HPDE6-E6E7 (cell line): ENCODE measurements around the gene PPP1R2.
"Not testable (repeated sequence)": the region's sequence is repeated elsewhere in the genome, so short reads cannot be mapped to it uniquely, and the experiment has no call there.

Experiments used
- DNase-seq: peaks from one replicate; pipeline ENCODE4 v3.0.0; 2011; ENCODE audit warnings: missing footprints; ENCODE audit errors: extremely low spot score

PPP1R2 gene

DNA sequence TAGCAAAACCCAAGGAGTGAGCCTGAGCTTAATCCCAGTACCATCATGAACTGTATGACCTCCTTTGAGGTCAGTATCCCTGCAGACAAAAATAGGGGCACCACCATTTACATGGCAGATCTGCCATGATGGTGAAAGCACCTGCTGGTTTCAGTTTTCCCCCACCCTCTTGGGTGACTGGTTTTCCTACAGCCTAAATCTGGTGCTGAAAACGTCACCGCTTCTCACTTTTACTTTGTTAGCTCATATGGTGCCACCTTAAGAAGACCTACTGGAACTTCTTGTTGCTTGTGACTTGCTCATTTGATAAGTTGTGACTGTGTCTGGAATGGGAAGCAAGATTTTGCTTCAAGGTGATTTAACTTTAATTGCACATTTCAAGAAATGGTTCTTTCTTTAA lies 5.1 kb downstream of the PPP1R2 start:
- no peak for DNase-seq

DNA sequence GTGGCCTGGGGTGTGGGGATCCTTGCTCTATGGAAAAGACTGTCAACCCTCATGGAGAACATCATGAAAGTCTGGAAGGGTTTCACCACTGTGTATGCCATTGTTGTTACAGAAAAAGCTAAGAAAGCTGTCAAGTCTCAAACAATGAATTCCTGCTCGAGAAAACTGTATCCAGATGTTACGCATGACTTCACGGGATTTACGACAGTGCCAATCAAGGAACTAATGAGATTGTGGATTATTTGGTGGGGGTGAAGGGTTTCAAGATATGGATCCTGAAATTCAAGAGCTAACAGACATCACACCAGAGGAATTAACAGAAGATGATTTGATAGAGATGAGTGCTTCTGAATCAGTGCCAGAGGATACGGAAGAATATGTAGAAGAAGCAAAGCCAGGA lies 7.8 kb downstream of the PPP1R2 start:
- DNase-seq: no peak

DNA sequence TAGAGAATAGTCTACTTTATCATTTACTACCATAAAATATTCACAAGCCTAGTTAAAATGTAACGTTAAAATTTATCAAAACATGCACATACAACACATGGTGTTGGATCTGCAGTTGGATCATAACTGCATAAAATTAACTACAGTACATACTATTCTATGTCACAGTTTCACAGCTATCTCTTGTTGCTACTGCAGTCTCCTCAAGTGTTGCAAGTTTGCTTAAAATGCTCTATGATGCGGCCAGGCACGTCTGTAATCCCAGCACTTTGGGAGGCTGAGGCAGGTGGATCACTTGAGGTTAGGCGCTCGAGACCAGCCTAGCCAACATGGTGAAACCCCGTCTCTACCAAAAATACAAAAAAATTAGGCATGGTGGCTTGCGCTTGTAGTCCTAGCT lies 10.3 kb downstream of the PPP1R2 start:
- DNase-seq: no peak

DNA sequence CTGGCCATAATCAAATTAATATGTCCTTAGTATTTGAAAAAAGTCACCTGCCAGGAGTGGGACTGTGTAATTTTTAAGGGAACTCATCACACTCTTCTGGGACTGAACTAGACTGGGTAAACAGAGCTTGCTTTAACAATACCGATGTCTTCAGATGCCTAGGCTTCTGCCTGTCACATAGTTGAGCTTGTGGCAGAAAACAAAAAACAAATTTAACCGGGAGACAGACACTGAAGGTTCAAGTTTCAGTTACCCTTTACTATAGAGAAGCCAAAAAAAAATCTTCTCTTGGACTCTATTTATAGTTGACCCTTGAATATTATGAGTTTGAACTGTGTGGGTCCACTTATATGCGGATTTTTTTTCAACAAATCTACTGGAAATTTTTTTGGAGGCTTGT lies 10.8 kb downstream of the PPP1R2 start:
- no peak for DNase-seq

DNA sequence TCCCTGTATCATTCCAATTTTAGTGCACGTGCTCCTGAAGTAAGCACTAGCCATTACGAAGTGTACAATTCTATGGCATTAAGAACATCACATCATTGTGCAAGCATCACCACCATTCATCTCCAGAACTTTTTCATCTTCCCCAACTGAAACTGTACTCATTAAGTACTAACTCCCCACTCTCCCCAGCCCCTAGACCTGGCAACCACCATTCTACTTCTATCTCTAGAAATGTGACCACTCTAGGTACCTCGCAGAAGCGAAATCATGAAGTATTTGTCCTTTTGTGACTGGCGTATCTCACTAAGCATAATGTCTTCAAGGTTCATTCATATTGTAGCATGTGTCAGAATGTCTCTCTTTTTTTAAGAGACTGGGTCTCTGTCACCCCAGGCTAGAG lies 11.4 kb downstream of the PPP1R2 start:
- DNase-seq: no peak

DNA sequence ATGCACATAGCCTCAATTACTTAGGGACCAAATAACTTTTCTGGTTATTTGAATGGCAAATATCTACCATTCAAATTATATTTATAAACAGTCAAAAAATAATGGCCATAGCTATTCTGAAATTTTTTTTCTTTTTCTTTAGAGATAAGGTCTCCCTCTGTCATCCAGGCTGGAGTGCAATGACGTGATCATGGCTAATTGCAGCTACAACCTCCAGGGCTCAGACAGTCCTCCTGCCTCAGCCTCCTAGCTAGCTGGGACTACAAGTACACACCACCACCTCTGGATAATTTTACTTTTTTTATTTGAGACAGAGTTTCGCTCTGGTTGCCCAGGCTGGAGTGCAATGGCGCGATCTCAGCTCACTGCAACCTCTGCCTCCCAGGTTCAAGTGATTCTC lies 16.6 kb downstream of the PPP1R2 start:
- no peak for DNase-seq

DNA sequence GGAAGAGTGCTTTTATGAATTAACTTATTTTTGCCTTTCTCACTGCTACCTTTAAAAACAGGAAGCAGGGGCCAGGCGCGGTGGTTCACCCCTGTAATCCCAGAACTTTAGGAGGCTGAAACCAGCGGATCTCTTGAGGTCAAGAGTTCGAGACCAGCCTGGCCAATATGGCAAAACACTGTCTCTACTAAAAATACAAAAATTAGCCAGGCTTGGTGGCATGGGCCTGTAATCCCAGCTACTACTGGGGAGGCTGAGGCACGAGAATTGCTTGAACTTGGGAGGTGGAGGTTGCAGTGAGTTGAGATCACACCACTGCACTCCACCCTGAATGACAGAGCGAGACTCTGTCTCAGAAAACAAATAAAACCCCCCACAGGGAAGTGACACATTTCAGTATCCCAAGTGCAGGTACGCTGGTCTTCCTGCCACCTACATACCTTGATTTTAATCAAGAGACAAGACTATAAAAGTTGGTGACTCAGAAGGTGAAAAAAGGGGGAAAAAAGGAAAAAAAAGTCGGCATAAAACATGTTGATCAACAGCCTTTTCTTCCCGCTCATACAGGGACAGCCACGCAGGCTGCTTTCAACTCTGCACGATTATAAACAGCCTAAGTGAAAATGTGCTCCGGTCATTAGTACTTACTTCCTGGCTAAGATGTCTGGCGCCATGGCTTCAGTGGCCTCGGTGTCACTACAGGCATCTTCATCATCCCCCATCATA lies 18.8 kb downstream of the PPP1R2 start:
- no peak for DNase-seq

DNA sequence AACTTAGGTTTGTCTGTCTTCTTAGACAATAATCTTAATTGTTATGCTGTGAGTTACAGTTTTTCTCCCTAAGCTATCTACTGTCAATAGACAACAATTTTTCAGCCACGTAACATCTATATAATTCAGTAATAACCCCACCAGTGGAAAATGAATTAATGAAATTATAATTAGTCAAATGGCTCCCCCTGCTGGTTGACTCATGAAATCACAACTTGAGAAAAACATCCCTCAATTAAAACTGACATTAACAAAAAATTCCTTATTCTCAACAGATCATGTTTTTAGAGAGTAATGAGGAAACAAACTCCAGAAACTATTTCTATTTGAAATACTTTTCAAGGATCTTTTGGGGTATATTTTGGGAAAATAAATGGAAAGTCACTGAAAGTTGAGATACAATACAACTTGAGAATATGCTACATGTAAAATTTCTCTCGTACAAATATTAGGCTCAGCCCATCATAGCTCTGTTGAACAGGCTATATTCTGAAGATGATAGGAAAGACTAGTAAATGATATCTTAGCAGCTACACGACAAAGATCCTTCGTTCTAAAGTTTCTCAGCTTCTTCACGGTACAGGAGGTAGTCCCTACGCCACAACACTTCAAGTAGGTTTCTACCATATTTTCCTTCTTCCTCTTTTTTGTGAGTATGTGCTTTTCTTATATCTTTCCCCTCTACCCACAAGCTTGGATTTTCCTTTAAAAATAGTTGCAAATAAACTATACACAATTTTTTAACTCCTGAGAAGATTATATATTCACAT lies 20.7 kb downstream of the PPP1R2 start:
- no peak for DNase-seq

DNA sequence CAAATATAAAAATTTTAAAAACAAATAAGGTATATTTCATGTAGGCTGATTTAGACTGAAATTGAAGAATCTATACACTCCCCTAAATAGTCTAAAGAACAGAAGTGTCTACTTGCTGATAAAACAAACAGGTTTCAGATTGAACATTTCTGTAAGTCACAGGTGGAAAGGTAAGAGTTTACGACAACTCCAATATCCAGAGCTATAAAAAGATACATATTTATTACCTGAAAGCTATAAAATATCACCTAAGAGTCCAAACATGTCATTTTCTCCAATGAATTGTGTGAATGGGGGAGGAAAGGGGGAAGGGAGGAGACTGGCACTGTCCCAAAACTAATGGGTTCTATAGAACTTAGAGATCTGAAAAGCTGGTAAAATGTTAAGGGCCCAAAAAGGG lies 26.1 kb downstream of the PPP1R2 start:
- no peak for DNase-seq

DNA sequence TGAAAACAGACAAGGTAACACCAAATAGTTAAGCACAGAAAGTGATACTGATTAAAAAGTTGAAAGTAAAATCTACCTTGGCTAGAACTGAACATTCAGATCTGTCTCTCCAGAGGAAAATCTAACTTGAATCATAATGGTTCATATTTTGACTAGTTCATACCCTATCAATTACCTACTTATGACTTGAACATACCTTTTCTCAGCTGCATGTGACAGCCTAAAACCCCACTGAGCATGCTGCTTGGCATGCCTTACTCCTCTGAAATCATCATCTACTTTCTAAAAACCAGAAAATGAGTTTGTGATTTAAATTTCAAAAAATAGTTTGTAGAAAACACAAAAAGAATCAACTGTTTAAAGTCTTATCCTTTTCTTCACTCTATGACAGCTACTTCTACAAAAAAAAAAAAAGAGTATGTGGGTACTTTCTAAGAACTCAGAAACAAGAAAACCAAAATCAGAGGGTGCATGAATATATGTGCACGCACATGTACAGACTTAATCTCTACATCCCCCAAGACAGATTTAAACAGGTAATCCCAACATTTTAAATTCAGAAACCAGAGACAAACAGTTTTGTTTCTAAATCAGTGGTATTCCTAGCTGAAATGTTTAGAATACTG lies 28.4 kb downstream of the PPP1R2 start:
- not testable (repeated sequence) for DNase-seq

DNA sequence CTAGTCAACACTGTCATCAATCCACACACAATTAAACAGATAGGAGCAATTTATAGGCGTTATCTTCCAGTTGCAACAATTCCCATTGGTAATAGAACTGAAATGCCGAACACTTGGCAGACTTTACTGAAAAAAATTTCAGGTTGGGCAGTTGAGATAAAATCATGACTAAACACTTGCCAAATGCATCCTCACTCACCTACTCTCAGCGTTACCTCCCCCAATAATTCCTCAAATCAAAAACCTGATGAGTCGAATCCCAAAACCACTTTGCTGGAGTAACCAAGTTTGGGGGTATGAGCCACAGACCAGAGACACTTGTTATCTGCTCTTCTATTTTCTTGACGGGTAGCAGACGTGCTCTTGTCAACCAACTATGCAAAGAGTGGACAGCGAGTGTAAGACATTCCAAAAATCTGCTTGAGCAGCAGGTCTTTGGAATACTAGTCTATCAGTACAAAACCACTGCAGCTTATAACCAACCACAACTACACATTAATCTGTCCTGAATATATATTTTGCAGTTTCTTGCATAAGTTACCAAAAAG lies 30.3 kb downstream of the PPP1R2 start:
- no peak for DNase-seq

DNA sequence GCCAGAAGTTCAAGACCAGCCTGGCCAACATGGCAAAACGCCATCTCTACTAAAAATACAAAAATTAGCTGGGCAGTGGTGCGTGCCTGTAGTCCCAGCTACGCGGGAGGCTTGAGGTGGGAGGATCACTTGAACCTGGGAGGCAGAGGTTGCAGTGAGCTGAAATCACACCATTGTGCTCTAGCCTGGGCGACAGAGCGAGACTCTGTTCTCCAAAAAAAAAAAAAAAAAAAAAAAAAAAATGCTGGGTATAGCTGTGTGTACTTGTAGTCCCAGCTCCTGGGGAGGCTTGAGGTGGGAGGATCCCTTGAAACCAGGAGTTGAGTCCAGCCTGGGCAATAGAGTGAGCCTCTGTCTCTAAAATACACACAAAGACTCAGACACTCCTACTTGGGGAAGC lies 32.0 kb downstream of the PPP1R2 start:
- no peak for DNase-seq

DNA sequence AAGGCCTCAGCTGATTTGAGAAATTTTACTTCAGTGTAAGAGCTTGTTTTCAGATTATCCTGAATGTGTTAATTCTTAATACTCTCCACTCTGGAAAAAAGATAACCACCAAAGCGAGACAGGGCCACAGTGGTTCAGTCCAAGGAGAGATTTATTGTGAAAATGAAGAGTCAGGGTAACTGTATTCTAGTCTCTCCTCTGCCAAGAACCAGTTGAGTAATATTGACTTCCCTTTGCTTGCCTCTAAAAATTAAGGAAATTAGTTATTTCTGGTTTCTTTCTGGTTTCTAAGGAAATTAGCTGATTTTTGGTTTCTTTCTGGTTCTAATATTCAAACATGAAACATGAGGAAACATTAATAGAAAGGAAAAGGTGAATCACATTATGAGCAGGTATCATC lies 34.9 kb downstream of the PPP1R2 start:
- no peak for DNase-seq

DNA sequence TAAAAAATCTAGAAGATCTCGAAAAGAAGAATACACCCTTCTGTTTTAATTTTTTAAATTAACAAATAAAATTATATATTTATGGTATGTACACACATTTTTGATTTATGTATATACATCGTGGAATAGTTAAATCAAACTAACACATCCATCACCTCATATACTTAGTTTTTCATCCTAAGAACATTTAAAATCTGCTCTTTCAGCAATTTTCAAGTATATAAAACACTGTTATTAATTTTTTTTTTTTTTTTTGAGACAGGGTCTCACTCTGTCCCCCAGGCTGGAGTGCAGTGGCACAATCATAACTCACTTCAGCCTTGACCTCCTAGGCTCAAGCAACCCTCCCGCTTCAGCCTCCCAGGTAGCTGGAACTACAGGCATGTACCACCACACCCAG lies 67.5 kb downstream of the PPP1R2 start:
- no peak for DNase-seq

DNA sequence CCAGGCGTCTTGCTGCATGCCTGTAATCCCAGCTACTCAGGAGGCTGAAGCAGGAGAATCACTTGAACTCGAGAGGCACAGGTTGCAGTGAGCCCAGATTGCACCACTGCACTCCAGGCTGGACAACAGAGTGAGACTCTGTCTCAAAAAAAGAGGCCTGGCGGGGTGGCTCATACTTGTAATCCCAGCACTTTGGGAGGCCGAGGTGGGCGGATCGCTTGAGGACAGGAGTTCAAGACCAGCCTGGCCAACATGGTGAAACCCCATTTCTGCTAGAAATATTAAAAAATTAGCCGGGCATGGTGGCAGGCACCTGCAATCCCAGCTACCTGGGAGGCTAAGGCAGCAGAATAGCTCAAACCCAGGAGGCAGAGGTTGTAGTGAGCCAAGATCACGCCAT lies 68.0 kb downstream of the PPP1R2 start:
- not testable (repeated sequence) for DNase-seq

DNA sequence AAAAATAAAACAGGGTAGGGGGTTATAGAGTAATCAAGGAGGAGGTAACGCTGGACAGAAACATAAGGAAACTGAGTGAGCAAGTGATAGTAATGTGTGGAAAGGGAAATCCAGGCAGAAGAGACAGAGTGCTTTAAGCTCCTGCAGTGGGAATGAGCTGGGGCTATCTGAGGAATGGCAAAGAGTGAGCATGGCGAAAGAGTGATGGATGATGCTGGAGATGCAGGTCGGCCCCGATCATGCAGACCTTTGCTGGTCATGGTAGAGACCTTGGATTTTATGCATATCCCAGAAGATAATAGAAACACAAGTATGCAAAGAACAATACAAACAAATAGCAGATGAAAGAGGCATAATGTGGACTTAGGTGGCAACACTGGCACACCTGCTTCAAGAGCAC lies 74.3 kb downstream of the PPP1R2 start:
- DNase-seq: no peak

DNA sequence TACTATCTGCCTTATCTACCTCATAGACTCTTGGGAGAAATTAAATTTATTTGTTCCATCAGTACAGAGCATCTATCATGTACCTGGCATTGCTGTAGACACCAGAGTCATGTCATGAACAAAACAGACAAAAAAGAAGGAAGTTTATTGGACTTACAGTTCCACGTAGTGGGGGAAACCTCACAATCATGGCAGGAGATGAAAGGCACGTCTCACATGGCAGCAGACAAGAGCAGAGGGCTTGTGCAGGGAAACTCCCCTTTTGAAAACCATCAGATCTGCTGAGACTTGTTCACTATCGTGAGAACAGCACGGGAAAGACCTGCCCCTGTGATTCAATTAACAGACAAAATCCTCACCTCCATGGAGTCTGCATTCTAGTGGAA lies 74.7 kb downstream of the PPP1R2 start:
- DNase-seq: no peak

DNA sequence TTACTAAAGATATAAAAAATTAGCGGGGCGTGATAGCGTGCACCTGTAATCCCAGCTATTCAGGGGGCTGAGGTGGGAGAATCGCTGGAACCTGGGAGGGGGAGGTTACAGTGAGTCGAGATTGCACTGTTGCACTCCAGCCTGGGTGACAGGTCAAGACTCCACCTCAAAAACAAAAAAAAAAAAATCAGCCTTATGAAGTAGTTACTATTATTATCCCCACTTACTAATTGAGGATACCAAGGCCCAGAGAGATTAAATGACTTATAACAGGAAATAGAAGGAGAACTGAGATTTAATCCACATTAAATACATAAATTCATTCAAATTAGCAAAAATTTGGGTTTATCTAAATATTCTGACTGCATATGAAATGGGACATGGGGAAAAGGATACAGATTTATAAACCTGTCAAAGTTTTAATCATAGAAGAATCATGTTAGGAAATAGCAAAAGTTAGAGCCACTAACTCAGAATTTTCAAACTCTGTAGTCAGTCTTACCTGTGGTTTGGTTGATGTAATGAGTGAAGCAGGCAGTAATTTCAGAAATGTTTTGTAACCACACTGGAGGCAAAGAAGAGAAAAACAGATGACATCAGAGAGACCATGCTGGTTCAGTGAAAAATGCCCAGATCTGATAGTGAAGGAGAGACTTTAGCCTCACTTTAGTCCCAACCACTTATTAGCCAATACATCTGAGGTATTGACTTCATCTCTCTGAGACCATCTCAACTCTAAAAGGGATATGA lies 75.3 kb downstream of the PPP1R2 start:
- DNase-seq: no peak

DNA sequence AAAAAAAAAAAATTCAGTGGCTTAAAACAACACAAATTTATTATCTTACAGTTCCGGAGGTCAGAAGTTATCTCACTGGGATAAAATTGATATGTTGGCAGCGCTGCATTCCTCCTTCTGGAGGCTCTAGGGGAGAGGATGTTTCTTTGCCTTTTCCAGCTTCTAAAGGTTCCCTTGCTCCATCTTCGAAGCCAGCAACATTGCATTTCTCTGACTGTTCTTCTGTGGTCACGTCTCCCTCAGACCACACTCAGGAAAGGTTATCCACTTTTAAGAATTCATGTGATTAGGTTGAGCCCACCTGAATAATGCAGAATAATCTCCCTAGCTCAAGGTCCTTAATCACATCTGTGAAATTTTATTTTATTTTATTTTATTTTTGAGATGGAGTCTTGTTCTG lies 76.9 kb downstream of the PPP1R2 start:
- no peak for DNase-seq
